Measurements from ENCODE around the gene GSTP1.
"Not testable (repeated sequence)": the region's sequence is repeated elsewhere in the genome, so short reads cannot be mapped to it uniquely, and the experiment has no call there.

GSTP1 gene

GRCh38 chr11:67616431-67617242 is 33.0 kb downstream of the GSTP1 start:
- Histone ChIP-seq H3K27ac (ENCODE audit: low read depth, low read length) (no peak overlapping the region), H3K79me2 (ENCODE audit: insufficient read depth, low read length) (no peaks in the 10 kb centered on the region), H3K4me2 (ENCODE audit: low read depth, low read length, poor library complexity, severe bottlenecking) (no peak overlapping the region), H3K4me3 (ENCODE audit: insufficient read depth, low read length, poor library complexity, severe bottlenecking) (no peak overlapping the region), H3K9ac (ENCODE audit: low read length) (no peak overlapping the region), H3K27me3 (ENCODE audit: low read length) (no peaks in the 10 kb centered on the region), H3K36me3 (ENCODE audit: low read length) (no peaks in the 10 kb centered on the region), H3F3A (ENCODE audit: insufficient read depth) (0 out of 2 replicates have a peak, but pooled peaks cover 5% of the 10 kb centered on the region), H2AFZ (ENCODE audit: low read depth, low read length, severe bottlenecking) (no peak overlapping the region), H4K20me1 (ENCODE audit: low read depth, low read length) (no peaks in the 10 kb centered on the region), H3K9me3 (ENCODE audit: insufficient read depth, low read length) (no peaks in the 10 kb centered on the region), H3K9me2 (replicated peaks; ENCODE audit: insufficient read depth, low read length) (no peaks in the 10 kb centered on the region)
- TF ChIP-seq CTCF (IDR thresholded peaks at IDR 0.05; ENCODE audit: insufficient read depth, low read length, poor library complexity, severe bottlenecking) (no peak), EZH2phosphoT487 (conservative IDR thresholded peaks at IDR 0.05; ENCODE audit: low read length) (no peak)

- no peak for TF ChIP-seq CTCF (IDR thresholded peaks at IDR 0.05; ENCODE audit: insufficient read depth, low read length, poor library complexity, severe bottlenecking)
- no peak for TF ChIP-seq EZH2phosphoT487 (conservative IDR thresholded peaks at IDR 0.05; ENCODE audit: low read length)
- H3K79me2 ChIP-seq (ENCODE audit: insufficient read depth, low read length), result no peaks in the 10 kb centered on the region
- H3K4me2 ChIP-seq (ENCODE audit: low read depth, low read length, poor library complexity, severe bottlenecking), result no peak overlapping the region
- H3K9me3 ChIP-seq (ENCODE audit: insufficient read depth, low read length), result no peaks in the 10 kb centered on the region
- no peak overlapping the region for H3K27ac ChIP-seq (ENCODE audit: low read depth, low read length)
- no peak overlapping the region for H3K4me3 ChIP-seq (ENCODE audit: insufficient read depth, low read length, poor library complexity, severe bottlenecking)
- H3K9ac ChIP-seq (ENCODE audit: low read length), result no peak overlapping the region
- 0 out of 2 replicates have a peak, but pooled peaks cover 5% of the 10 kb centered on the region for H3F3A ChIP-seq (ENCODE audit: insufficient read depth)
- no peaks in the 10 kb centered on the region for H3K9me2 ChIP-seq (replicated peaks; ENCODE audit: insufficient read depth, low read length)
- H2AFZ ChIP-seq (ENCODE audit: low read depth, low read length, severe bottlenecking), result no peak overlapping the region
- H4K20me1 ChIP-seq (ENCODE audit: low read depth, low read length), result no peaks in the 10 kb centered on the region
- no peaks in the 10 kb centered on the region for H3K36me3 ChIP-seq (ENCODE audit: low read length)
- H3K27me3 ChIP-seq (ENCODE audit: low read length), result no peaks in the 10 kb centered on the region
These were observed 33.8 kb downstream of the GSTP1 start for GRCh38 chr11:67617243-67617953.

GRCh38 chr11:67618901-67619659 is 35.5 kb downstream of the GSTP1 start:
- H3K27me3 ChIP-seq (ENCODE audit: low read length); H3K79me2 ChIP-seq (ENCODE audit: insufficient read depth, low read length); H3K9me2 ChIP-seq (replicated peaks; ENCODE audit: insufficient read depth, low read length); H3K36me3 ChIP-seq (ENCODE audit: low read length); H3K27ac ChIP-seq (ENCODE audit: low read depth, low read length); H2AFZ ChIP-seq (ENCODE audit: low read depth, low read length, severe bottlenecking); H3K9ac ChIP-seq (ENCODE audit: low read length); H4K20me1 ChIP-seq (ENCODE audit: low read depth, low read length); H3F3A ChIP-seq (ENCODE audit: insufficient read depth); H3K4me3 ChIP-seq (ENCODE audit: insufficient read depth, low read length, poor library complexity, severe bottlenecking); H3K4me2 ChIP-seq (ENCODE audit: low read depth, low read length, poor library complexity, severe bottlenecking); H3K9me3 ChIP-seq (ENCODE audit: insufficient read depth, low read length): not testable (repeated sequence)

GRCh38 chr11:67619683-67620618 is 36.3 kb downstream of the GSTP1 start:
- H3K9me2 ChIP-seq (replicated peaks; ENCODE audit: insufficient read depth, low read length); H2AFZ ChIP-seq (ENCODE audit: low read depth, low read length, severe bottlenecking); H3K9me3 ChIP-seq (ENCODE audit: insufficient read depth, low read length); H3K27ac ChIP-seq (ENCODE audit: low read depth, low read length); H3K79me2 ChIP-seq (ENCODE audit: insufficient read depth, low read length); H3K36me3 ChIP-seq (ENCODE audit: low read length); H3K9ac ChIP-seq (ENCODE audit: low read length); H3K27me3 ChIP-seq (ENCODE audit: low read length); H3K4me3 ChIP-seq (ENCODE audit: insufficient read depth, low read length, poor library complexity, severe bottlenecking); H3K4me2 ChIP-seq (ENCODE audit: low read depth, low read length, poor library complexity, severe bottlenecking); H3F3A ChIP-seq (ENCODE audit: insufficient read depth); H4K20me1 ChIP-seq (ENCODE audit: low read depth, low read length): not testable (repeated sequence)

- H3K4me2 ChIP-seq (ENCODE audit: low read depth, low read length, poor library complexity, severe bottlenecking); H3F3A ChIP-seq (ENCODE audit: insufficient read depth); H2AFZ ChIP-seq (ENCODE audit: low read depth, low read length, severe bottlenecking); H3K4me3 ChIP-seq (ENCODE audit: insufficient read depth, low read length, poor library complexity, severe bottlenecking); H3K79me2 ChIP-seq (ENCODE audit: insufficient read depth, low read length); H3K9me2 ChIP-seq (replicated peaks; ENCODE audit: insufficient read depth, low read length); H3K36me3 ChIP-seq (ENCODE audit: low read length); H3K27me3 ChIP-seq (ENCODE audit: low read length); H4K20me1 ChIP-seq (ENCODE audit: low read depth, low read length); H3K9ac ChIP-seq (ENCODE audit: low read length); H3K27ac ChIP-seq (ENCODE audit: low read depth, low read length); H3K9me3 ChIP-seq (ENCODE audit: insufficient read depth, low read length): not testable (repeated sequence)
These were observed 37.0 kb downstream of the GSTP1 start for GRCh38 chr11:67620621-67621020.

Measured in SU-DHL-6 (cell line).